GM21529 (cell line): ENCODE data around the gene ANGEL2.
A peak's percentile ranks its signal among the peaks of the same experiment; 100 is the strongest.
"Not testable (repeated sequence)": the region's sequence is repeated elsewhere in the genome, so short reads cannot be mapped to it uniquely, and the experiment has no call there.

Experiments
- ATAC-seq: cut with Tn5 transposase; IDR thresholded peaks from one replicate; pipeline ENCODE4 v1.9.1; 2021; ENCODE audit not compliant: unreplicated experiment

The ANGEL2 gene, protein sequence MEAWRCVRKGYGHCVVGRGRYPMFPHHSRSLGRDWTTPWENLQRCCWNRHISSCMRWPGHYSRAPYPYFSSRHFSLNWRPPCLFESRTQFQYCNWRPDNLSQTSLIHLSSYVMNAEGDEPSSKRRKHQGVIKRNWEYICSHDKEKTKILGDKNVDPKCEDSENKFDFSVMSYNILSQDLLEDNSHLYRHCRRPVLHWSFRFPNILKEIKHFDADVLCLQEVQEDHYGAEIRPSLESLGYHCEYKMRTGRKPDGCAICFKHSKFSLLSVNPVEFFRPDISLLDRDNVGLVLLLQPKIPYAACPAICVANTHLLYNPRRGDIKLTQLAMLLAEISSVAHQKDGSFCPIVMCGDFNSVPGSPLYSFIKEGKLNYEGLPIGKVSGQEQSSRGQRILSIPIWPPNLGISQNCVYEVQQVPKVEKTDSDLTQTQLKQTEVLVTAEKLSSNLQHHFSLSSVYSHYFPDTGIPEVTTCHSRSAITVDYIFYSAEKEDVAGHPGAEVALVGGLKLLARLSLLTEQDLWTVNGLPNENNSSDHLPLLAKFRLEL

DNA sequence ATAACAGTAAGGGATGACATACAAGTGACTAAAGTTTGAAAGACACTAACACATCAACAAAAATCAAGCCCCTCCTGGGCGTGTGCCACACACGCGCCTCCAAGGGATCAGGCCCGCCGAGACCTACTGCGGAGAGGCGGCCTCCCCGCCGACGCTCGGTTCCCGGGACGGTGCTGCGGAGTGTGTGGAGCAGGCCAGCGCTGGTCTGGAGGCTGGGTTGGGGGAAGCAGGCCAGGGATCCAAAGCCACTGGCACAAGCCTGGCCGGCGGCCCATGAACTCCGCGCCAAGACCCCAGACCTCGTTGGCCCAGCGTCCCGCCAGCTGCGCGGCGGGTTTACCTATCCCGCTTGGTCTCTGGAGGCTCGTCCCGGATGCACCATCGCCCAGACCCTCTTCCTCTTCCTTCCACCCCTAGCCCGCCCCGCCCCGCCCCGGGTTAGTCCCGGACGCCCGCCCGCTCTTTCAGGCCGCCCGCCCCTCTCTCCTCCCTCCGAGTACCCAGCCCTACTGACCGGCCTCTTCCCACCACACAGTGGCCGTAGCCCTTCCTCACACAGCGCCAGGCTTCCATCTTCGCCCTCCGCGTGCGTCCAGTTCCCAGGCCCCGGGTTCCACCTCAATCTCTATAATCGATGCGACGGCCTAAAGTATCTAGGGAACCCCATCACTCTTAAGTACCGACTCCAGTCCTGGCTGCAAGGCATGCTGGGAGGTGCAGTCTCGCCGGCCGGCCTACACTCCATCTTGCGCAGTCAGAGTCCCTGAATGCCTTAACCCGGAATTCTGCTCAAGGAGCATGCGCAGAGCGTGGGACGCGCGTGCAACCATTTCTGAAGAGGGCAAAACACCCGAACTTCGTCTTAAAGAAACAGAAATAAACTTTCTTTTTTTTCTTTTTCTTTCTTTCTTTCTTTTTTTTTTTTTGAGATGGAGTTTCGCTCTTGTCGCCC is at the start of gene ANGEL2:
Gene ANGEL2 (minus strand): TSS at position 769 of the 952 bp plus-strand sequence. CDS start 196 bp downstream, at position 573.
- peak; percentile 94 for ATAC-seq

- ATAC-seq, result no peak
These were observed 45.6 kb upstream of the ANGEL2 start for GRCh38 chr1:213061263-213061662.

DNA sequence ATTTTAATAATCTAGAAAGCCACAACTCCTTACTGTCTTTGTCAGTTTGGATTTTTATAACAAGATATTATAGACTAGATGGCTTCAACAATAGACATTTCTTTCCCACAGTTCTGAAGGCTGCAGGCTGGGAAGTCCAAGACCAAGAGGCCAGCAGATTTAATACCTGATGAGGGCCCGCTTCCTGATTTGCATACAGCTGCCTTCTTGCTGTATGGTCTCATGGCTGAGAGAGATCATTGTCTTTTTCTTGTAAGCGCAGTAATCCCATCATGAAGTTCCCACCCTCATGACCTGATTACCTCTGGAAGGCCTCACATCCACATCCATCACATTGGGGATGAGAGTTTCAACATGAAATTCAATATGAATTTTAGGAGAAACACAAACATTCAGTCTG is 45.2 kb upstream of the ANGEL2 start:
- no peak for ATAC-seq

DNA sequence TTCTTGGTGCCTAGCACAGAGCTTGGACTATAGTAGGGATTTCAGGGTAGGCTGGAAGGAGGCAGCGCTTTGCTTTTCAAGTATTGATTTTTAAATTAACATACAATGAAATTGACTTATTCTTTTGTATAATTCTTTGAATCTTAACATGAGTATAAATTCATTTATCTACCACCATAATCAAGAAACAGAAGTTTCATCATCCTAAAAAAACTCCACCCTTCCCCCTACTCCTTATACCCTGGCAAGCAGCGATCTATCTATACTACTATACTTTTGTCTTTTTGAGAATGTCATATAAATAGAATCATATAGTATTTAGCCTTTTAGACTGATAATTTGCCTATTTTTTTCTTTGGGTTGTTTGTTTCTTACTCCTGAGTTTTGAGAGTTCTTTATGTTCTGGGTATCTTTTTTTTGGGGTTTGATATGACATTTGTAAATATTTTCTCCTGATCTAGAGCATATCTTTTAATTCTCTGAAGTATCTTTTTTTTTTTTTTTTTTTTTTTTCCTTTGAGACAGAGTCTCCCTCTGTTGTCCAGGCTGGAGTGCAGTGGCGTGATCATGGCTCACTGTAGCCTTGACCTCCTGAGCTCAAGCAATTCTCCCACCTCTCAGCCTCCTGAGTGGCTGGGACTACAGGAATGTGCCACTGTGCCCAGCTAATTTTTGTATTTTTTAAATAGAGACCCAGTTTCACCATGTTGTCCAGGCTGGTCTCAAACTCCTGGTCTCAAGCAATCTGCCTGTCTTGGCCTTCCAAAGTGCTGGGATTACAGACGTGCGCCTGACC is 41.8 kb upstream of the ANGEL2 start:
- no peak for ATAC-seq

- ATAC-seq, result no peak
These were observed 40.1 kb upstream of the ANGEL2 start for GRCh38 chr1:213055767-213056166.

GRCh38 chr1:213054733-213055591 is 39.3 kb upstream of the ANGEL2 start:
- ATAC-seq, result no peak

DNA sequence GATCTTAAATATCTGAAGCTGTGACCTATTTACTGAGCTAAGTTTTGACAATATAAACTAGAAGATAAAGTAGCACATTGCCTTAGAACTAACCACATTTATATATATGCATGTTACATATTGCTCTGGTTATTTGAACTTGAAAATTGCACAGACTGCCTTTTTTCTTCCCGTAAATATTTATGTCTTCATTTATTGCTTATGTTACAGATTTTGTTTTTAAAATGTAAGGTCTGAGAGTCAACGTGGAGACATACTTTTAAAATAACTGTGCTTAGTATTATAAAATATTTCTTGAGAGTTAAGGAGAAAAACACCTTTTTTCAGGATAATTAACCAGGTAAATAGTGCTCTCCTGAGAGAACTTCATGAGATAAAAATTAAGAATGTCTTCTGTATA is 38.5 kb upstream of the ANGEL2 start:
- ATAC-seq, result no peak

GRCh38 chr1:213053455-213053854 is 37.8 kb upstream of the ANGEL2 start:
- no peak for ATAC-seq

DNA sequence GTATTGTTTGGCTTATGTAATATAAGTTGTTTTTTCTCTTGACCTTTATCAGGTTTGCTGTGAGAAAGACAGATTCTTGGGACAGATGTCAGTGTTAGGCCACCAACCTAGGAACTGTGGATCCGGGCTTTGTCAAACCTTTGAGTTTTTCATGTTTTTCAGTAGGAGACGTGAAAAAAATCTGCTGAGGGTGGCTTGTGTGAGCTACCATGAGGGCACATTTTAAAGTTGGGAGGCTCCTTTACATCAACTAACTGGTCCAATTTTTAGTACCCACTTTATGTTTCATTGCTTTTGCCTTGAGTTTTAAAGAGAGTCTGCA is 36.2 kb upstream of the ANGEL2 start:
- no peak for ATAC-seq

- ATAC-seq, result peak; percentile 98
These were observed 35.6 kb upstream of the ANGEL2 start, which contains the start of gene RPS6KC1 for GRCh38 chr1:213051127-213051880. RPS6KC1 (plus strand) TSS chr1:213051241; CDS start chr1:213051405, 164 bp downstream.

DNA sequence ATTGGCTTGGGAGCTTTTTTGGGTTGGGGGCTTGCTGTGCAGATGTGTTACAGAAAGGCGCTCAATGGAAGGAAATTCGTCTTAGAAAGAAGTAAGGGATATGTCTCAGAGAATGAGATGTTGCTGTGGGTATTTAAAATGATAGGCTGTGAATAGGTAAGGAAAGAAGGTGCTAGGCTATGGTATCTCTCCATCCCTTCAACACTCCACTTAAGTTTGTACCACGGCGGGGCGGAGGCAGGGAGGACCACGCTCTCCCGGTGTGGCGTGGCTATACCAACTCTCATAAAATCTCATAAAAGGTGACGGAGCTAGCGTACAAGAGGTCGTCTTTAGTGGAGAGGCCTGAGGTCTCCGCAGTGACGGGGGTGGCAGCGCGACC is 35.1 kb upstream of the ANGEL2 start:
- ATAC-seq, result peak; percentile 14

DNA sequence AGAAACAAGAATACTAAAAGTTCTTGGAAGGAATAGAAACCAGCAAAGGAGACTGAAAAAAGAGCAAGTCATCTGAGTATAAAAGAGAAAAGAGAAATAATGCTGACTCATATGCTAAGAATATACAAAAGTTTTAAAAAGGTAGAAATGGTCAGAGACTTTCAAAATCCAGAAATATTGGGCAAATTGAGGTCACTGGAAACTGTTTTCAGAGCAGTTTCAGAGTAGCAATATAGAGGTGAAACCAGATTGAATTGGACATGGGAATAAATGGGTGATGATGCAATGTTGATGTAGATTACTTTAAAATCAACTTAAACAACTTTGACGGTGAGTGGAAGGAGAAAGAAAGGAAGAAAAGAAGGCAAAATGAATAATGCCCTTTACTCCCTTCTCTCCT is 33.6 kb upstream of the ANGEL2 start:
- ATAC-seq, result no peak

DNA sequence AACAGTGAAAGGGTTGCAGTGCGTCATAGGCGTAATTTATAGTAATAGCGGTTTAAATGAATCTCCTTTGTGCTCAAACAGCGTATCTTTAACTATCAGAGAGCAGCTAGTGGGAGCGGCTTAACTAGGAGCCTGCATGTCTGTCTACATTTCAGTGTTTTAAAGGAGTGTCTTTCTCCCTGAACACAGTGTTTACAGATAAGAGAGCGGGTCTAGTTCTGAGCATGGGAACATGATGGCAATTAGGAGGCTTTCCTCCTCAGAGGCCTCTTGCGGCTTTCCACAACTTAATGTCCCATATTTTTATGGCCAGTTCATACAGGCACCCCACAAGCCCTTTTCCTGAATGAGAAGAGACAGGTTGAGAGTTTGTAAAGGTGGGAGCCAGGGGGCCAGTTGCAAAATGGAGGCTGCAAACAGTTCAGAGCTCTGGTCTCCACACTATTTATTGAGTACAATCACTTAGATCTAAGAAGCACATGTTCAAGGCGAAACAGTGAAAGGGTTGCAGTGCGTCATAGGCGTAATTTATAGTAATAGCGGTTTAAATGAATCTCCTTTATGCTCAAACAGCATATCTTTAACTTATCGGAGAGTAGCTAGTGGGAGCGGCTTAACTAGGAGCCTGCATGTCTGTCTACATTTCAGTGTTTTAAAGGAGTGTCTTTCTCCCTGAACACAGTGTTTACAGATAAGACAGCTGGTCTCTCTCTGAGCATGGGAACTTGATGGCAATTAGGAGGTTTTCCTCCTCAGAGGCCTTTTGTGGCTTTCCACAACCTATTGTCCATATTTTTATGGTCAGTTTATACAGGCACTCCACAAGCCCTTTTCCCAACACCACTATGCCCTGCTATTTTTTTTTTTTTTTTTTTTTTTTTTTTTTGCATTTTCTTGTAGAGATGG is 29.9 kb upstream of the ANGEL2 start:
- ATAC-seq, result not testable (repeated sequence)

DNA sequence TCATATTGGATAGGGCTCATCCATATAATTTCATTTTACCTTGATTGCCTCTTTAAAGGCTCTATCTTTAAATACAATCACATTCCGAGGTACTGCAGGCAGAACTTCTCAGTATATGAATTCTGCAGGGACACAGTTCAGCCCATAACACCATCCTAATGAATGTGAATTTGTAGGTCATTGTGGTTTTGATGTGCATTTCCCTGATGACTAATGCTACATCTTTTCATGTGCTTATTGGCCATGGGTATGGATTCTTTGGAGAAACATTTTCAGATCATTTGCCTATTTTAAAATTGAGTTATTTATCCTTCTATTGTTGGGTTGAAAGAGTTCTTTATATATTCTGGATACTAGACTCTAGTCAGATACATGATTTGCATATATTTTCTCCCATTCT is 25.8 kb upstream of the ANGEL2 start:
- ATAC-seq, result no peak

DNA sequence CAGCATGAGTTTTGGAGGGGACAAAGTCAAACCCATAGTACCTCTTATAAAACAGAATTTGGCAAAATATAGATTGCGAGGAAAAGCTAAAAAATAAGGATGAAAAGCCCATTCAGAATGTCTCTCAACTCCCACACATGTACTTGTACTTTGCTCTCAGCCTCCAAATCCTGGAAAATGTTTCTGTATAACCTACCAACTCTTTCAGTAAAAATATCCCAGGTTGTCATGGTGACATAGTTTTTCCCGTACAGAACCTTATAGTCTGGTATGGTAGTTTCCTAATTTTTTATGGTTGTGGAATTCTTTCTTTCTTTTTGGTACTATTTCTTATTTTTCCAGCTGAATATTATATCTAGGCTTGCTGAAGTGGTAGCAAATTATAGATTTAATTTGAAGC is 19.9 kb upstream of the ANGEL2 start:
- ATAC-seq, result no peak

DNA sequence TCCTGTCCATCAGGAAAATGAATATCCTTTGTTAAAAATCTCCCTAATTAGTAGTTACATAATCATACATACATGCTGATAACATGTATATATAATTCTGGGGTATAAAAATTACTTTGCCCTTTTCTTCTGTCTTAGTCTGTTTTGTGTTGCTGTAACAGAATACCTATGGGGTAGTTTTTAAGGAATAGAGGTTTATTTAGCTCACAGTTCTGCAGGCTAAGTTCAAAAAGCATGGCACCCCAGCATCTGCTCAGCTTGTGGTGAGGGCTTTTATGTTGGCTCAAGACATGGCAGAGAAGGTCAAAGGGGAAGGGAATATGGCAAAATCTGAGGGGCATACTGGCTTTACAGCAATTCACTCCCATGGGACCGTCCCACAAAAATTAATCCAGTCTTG is 19.0 kb upstream of the ANGEL2 start:
- no peak for ATAC-seq

- no peak for ATAC-seq
These were observed 17.0 kb upstream of the ANGEL2 start for GRCh38 chr1:213032651-213033050.

DNA sequence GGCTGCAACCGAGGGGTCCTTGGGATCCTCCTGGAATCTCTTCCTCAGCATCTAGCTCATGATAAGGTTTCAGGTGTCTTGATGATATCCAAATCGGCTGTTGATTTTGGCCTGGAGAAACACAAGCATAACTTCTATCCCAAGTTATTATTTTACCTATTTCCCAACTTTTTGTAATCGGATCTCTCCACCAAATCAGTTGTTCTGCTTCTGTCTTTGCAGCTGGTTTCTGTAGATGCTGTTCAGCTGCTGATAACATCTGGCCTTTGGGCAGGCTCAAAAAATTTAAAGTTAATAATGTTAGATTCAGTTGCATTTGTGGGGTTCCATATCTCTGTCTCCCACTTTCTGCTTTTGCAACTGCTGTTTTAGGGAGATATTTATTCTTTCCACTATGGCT is 11.4 kb upstream of the ANGEL2 start:
- not testable (repeated sequence) for ATAC-seq
